Fibroblast of skin of right biceps (primary cell): Measurements from ENCODE around the gene RYR2.

Source experiments
- DNase-seq: peaks from one replicate; pipeline ENCODE4 v3.0.0-alpha.2; 2013

RYR2 gene

GRCh38 chr1:237041795-237042525, at the start of gene RYR2:
Gene RYR2, plus strand, starts transcription at chr1:237042184. Its CDS starts 338 bp downstream, at chr1:237042522.
- no peak for DNase-seq

GRCh38 chr1:236992449-236992848, 49.5 kb upstream of the RYR2 start:
- no peak for DNase-seq

GRCh38 chr1:236994450-236994849, 47.5 kb upstream of the RYR2 start:
- DNase-seq: no peak

- no peak for DNase-seq
These were observed 44.6 kb upstream of the RYR2 start for GRCh38 chr1:236997361-236997760.

GRCh38 chr1:236997882-236998281, 44.1 kb upstream of the RYR2 start:
- no peak for DNase-seq

- DNase-seq: no peak
These were observed 43.4 kb upstream of the RYR2 start for GRCh38 chr1:236998546-236998945.

- DNase-seq: no peak
These were observed 41.8 kb upstream of the RYR2 start for GRCh38 chr1:237000191-237000590.

- DNase-seq: no peak
These were observed 38.5 kb upstream of the RYR2 start for GRCh38 chr1:237003516-237003915.

GRCh38 chr1:237004116-237004515, 37.9 kb upstream of the RYR2 start, which contains the start of gene MT1HL1:
Gene MT1HL1, minus strand, starts transcription at chr1:237004441. Its CDS starts 69 bp downstream, at chr1:237004372.
- no peak for DNase-seq

GRCh38 chr1:237005674-237006073, 36.3 kb upstream of the RYR2 start:
- DNase-seq: no peak

GRCh38 chr1:237007147-237007881, 34.7 kb upstream of the RYR2 start:
- no peak for DNase-seq

GRCh38 chr1:237009611-237010010, 32.4 kb upstream of the RYR2 start:
- DNase-seq: no peak

GRCh38 chr1:237011432-237011831, 30.6 kb upstream of the RYR2 start:
- DNase-seq: no peak

GRCh38 chr1:237012361-237012760, 29.6 kb upstream of the RYR2 start:
- no peak for DNase-seq

GRCh38 chr1:237012788-237013383, 29.1 kb upstream of the RYR2 start:
- DNase-seq: peak; percentile 3

GRCh38 chr1:237013608-237014007, 28.4 kb upstream of the RYR2 start:
- no peak for DNase-seq

- DNase-seq: no peak
These were observed 25.4 kb upstream of the RYR2 start for GRCh38 chr1:237016626-237017025.

GRCh38 chr1:237018896-237019295, 23.1 kb upstream of the RYR2 start:
- DNase-seq: no peak

- no peak for DNase-seq
These were observed 16.5 kb upstream of the RYR2 start for GRCh38 chr1:237025358-237026074.

GRCh38 chr1:237029240-237029639, 12.7 kb upstream of the RYR2 start:
- no peak for DNase-seq

- DNase-seq: no peak
These were observed 12.0 kb upstream of the RYR2 start for GRCh38 chr1:237029850-237030535.

GRCh38 chr1:237031480-237031879, 10.5 kb upstream of the RYR2 start:
- DNase-seq: no peak

- DNase-seq: no peak
These were observed 10.0 kb upstream of the RYR2 start for GRCh38 chr1:237032029-237032428.
